Measurements from ENCODE around the gene CXorf58.
A peak's percentile ranks its signal among the peaks of the same experiment; 100 is the strongest.

Gene CXorf58

GRCh38 chrX:23901060-23901459 lies 6.7 kb upstream of the CXorf58 start:
- FAIRE-seq, result no peak

- FAIRE-seq, result no peak
Observed at GRCh38 chrX:23901805-23902204, 6.0 kb upstream of the CXorf58 start.

DNA sequence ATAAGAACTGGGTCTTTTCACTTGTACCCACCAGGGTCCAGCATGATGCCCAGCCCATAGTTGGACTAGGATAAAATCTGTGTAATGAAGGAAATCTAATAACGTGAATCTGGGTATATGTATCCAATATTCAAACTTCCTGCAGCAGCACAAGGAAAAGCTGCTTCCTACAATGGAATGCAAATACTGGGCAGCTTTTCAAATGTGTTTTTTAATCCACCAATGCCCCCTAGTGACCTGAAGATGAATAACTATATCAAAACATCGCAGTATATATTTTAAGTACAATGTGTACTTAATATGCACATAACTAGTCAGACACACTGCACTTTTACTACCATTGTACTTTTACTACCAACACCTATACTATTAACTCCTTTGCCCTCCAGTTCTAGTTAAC lies 5.4 kb upstream of the CXorf58 start:
- FAIRE-seq, result peak; percentile 78

GRCh38 chrX:23904096-23904495 lies 3.7 kb upstream of the CXorf58 start:
- no peak for FAIRE-seq

DNA sequence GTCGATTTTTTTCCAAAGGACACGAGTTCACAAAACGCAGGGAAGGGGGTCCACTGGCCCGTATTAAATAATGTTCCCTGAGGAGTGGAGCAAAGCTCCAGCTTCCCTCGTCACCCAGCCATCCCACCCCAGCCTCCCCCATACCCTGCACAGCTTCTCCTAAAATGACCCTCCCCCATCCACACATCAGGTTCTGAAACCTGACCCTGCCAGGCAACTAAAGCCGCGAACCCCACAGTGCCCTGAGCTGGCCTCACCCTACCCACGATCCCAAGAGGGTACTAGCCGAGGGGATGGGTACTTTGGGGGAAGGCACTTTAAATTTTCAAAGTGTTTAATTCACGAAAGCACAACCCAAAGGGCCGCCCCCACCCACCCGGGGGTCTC lies 702 bp upstream of the CXorf58 start:
- no peak for FAIRE-seq

GRCh38 chrX:23908219-23909004 lies 606 bp downstream of the CXorf58 start:
- no peak for FAIRE-seq

GRCh38 chrX:23911126-23911835 lies 3.5 kb downstream of the CXorf58 start:
- FAIRE-seq, result no peak

GRCh38 chrX:23919148-23919547 lies 11.3 kb downstream of the CXorf58 start:
- FAIRE-seq, result no peak

DNA sequence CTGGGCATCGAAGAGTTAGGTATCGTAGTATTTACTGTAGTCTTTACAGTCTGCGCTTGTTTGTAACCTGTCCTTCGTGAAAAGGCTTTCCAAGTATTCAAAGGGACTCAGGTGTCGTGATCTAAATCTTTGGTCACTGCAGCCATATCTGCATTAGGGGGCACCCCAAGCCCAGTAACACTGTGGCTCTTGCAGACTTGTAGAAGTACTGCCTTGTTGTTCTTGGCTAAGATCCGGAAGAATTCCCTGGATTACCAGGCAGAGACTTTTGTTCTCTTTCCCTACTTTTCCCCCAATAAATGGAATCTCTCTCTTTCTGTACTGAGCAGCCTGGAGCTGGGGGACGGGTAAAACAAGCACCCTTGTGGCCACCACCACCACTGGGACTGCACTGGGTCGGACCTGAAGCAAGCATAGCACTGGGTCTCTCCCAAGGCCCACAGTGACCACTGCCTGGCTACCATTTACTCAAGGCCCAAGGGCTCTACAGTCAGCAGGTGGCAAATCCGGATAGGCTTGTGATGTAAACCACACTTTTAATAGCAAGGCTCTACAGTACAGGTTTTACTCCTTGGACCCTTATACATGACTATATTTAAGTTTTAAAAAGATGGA lies 12.0 kb downstream of the CXorf58 start:
- no peak for FAIRE-seq

DNA sequence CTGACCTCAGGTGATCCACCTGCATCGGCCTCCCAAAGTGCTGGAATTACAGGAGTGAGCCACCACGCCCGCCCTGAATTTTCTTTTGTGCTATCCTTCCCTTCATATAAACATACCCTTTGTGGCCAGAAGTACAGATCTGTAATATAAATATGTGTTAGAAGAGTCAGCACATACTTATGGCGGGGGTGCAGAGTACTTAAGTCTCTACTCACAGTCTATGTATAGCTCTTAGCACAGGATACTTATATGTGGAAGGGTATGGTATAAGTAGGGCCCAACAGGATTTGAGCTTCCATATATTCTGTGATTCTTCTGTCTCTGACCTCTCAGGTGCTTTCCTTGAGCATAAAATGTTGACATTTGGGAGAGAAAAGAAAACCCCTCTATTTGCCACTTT lies 18.2 kb downstream of the CXorf58 start:
- no peak for FAIRE-seq

DNA sequence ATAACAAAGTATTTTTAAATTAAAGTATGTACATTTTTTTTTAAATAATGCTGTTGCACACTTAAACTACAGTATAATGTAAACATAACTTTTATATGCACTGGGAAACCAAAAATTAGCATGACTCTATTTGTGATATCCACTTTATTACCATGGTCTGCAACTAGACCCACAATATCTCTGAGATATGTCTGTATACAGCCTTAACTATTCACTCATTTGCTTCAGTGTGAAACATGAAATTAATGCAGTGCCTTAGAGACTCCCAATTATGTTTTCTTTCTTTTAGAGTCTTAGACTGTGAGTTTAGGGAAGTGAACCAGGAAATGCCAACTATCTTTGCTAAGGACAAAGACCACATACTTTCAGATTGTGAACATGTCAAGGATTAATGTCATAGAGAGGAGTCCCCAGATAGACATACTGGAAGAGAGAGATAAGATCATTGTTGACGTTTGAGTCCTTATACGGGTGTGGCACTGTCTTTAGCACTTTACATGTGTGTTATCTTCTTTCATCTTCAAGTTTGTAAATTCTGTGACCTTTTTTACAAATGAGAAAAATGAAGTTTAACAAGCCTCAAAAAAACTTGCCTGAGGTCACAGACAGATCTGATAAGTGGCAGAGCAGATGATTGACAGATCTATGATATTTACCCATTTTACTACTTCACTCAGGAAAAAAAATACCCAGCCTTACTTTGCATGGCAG lies 23.2 kb downstream of the CXorf58 start:
- FAIRE-seq, result no peak

DNA sequence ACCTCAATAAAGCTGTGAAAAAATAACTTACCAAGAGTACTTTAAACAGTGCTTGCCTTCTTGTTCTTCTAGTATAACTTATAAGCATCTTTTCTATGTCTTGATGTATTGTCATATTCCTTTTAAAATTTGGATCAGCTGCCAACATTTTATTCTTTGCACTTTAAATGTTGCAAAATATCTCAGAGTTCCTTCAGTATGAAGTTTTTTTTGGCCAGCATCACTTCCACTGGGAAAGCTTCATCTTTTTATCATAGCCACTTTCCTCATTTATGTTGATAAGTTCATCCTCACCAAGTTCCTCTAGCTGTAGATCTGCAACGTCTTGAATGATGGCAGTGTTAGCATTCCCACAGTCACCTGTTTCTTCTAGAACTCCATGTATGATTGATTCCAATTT lies 24.2 kb downstream of the CXorf58 start:
- no peak for FAIRE-seq

- no peak for FAIRE-seq
Observed at GRCh38 chrX:23935106-23935505, 27.3 kb downstream of the CXorf58 start.

- FAIRE-seq, result no peak
Observed at GRCh38 chrX:23936180-23936579, 28.4 kb downstream of the CXorf58 start.

- no peak for FAIRE-seq
Observed at GRCh38 chrX:23937100-23937499, 29.3 kb downstream of the CXorf58 start.

GRCh38 chrX:23938690-23939089 lies 30.9 kb downstream of the CXorf58 start:
- no peak for FAIRE-seq

GRCh38 chrX:23939203-23939602 lies 31.4 kb downstream of the CXorf58 start:
- no peak for FAIRE-seq

GRCh38 chrX:23944234-23944633 lies 36.4 kb downstream of the CXorf58 start:
- FAIRE-seq, result no peak

GRCh38 chrX:23945206-23945605 lies 37.4 kb downstream of the CXorf58 start:
- no peak for FAIRE-seq

DNA sequence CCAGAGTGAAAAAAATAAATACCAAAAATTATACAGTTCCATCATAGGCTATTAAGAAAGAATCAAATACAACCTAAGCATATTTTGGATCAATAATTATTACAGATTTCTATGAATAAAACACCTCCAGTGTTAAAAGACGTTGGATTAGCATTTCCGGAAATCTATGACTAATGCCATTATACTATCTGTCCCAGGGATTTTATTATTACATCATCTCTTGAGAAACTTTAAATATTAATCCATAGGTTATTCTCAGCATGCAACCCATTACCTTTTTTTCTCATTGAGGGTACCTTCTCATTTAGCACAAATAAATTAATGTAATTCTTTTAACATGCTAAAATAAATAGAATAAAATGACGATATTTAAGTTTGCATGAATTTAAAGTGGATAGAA lies 44.6 kb downstream of the CXorf58 start:
- FAIRE-seq, result no peak

DNA sequence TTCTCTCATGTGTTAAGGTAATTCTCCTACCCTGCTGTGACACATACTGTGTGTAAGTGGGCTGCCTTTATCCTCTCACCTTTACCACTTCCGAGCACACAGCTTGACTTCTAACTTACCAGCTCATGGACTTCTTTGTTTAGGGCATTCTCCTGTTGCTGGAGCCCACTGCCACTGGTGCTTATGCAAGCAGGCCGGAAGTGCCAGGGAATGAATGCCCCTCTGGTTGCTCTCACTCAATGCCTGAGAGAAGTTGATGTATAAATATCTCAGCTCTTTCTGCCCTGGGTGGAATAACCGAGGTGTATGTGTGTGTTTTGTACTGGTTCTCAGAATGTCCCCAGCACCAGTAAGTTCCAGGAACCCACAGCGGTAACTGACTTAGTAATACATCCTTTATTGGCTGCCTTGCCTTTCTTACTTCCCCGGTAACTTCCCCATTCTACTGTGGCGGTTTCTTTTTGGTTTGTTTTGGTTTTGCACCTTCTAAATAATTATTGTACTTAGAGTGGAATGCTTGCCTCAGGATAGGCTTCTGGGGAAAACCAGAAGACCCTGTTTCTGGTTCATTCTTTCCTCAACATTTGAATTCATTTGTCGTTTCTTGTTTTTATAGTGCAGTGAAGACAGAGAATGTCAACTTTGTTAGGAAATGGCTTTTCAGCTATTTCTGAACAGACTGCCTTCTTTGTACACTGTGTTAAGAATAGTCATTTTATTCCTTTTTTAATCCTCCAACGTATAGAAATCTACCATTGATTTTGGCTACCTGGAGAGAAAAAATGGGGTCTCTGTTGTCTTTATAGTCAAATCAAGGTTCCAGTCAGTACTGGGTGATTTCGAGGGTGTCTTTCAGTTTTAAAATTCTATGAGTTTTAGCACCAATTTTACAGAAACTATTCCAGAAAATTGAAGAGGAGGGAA lies 45.4 kb downstream of the CXorf58 start:
- FAIRE-seq, result no peak

DNA sequence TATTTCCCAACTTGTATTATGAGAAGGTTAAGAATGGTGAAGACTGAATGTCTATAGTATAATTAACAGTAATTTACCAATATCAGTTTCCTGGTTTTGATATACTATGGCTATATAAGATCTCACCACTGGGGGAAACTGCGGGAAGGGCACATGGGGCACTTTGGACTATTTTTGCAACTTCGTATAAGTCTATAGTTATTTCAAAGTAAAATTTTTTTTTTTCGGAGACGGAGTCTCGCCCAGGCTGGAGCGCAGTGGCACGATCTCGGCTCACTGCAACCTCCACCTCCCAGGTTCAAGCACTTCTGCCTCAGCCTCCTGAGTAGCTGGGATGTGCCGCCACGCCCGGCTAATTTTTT lies 46.1 kb downstream of the CXorf58 start:
- FAIRE-seq, result no peak

Measured in endometrium (tissue), 2 donors.